Prostate gland (tissue), 2 donors: Measurements from ENCODE around the gene CLSTN1.

ENCODE experiments used
- CTCF ChIP-seq, 4 experiments: fragments of 200-600 bp in 2 of 4; fragments of 450-650 bp in 2 of 4; sonication (generic) in 2 of 4; IDR thresholded peaks; 1 replicate in 3 of 4; 2 replicates in 1 of 4; pipeline ENCODE4 v1.5.1; 2016 to 2019; ENCODE audit warnings: antibody characterized with exemption in 4 of 4, mild to moderate bottlenecking in 2 of 4, moderate library complexity in 2 of 4
- POLR2A ChIP-seq: fragments of 450-650 bp; IDR thresholded peaks from one replicate; pipeline ENCODE4 v1.6.1; 2016; ENCODE audit warnings: antibody characterized with exemption, mild to moderate bottlenecking
- POLR2AphosphoS5 ChIP-seq: sonication (generic); formaldehyde crosslinking; IDR thresholded peaks from one replicate; pipeline ENCODE4 v1.6.1; 2017; ENCODE audit warnings: antibody characterized with exemption

DNA sequence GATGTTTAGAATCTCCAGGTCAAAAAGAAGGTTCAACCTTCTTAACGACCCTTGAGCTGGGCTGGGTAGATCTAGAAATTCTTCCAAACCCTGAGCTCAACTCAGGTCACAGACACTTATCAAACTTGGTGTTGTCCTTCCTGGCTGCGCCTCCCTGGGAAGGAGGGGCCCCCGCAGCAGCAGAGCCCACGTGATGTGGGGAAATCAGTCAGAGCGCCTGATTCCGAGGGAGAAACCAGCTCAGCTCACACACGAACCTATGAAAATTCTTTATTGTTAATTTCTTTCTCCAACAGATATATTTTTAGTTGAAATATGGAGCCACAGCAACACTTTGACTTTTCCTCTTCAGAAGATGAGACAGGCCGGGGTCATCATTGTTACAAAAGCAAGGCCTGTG lies 24.3 kb upstream of the CLSTN1 start:
- TF ChIP-seq CTCF (IDR thresholded peaks at IDR 0.05) (no peak), POLR2A (no peak), POLR2AphosphoS5 (peak; percentile 70)
